ENCODE results near the gene RAD9A.

DNA sequence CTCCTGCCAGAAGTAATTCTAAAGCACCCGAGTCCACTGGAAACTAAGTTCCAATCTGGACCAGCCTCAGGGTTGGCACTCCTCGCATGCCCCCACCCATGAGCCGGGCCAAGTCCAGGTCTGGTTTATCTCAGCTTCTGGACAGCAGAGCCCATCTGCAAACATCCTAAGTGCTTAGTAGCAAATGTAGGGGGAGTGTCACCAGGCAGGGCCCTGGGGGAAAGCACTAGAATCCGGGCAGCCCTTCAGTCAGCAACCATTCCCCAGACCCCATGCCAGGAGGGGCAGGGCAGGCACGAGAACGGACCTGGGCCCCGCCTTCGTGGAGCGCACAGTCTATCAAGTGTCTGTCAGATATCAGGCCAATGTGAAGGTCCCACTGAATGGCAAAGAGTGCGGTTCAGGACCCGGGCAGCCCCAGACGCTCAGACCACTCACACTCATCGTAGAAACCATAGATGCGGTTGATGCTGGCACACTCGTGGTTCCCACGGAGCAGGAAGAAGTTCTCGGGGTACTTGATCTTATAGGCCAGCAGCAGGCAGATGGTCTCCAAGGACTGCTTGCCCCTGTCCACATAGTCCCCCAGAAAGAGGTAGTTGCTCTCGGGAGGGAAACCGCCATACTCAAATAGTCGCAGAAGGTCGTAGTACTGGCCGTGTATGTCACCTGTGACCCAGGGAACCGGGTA is 8.6 kb downstream of the RAD9A start:
- no peak for TF ChIP-seq POLR2A (IDR thresholded peaks at IDR 0.05)
- TF ChIP-seq, protein P1, sequence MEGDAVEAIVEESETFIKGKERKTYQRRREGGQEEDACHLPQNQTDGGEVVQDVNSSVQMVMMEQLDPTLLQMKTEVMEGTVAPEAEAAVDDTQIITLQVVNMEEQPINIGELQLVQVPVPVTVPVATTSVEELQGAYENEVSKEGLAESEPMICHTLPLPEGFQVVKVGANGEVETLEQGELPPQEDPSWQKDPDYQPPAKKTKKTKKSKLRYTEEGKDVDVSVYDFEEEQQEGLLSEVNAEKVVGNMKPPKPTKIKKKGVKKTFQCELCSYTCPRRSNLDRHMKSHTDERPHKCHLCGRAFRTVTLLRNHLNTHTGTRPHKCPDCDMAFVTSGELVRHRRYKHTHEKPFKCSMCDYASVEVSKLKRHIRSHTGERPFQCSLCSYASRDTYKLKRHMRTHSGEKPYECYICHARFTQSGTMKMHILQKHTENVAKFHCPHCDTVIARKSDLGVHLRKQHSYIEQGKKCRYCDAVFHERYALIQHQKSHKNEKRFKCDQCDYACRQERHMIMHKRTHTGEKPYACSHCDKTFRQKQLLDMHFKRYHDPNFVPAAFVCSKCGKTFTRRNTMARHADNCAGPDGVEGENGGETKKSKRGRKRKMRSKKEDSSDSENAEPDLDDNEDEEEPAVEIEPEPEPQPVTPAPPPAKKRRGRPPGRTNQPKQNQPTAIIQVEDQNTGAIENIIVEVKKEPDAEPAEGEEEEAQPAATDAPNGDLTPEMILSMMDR (IDR thresholded peaks at IDR 0.05): no peak

Measured in heart left ventricle (tissue), 13 donors.